SK-N-MC (cell line): Measurements from ENCODE around the gene TANC1.

Source experiments
- EZH2 ChIP-seq: fragments of 200-600 bp; sonication (generic); IDR thresholded peaks from one replicate; pipeline ENCODE4 v1.6.1; 2017; ENCODE audit warnings: antibody characterized with exemption
- POLR2AphosphoS5 ChIP-seq: IDR thresholded peaks from 2 replicates; pipeline ENCODE4 v1.6.1; 2012; ENCODE audit warnings: mild to moderate bottlenecking, low read depth, low read length, borderline replicate concordance

- TF ChIP-seq EZH2 (no peak), POLR2AphosphoS5 (no peak)
Observed at GRCh38 chr2:159093497-159093896, 125.1 kb downstream of the TANC1 start.
